Measurements from ENCODE around the gene MED25.
"Not testable (repeated sequence)": the region's sequence is repeated elsewhere in the genome, so short reads cannot be mapped to it uniquely, and the experiment has no call there.

MED25 gene

GRCh38 chr19:49816590-49816989 lies 1.5 kb upstream of the MED25 start:
- DNase-seq (ENCODE audit: low read depth) = no peak

- DNase-seq (ENCODE audit: low read depth) = no peak
Observed at GRCh38 chr19:49818649-49819370, 721 bp downstream of the MED25 start.

GRCh38 chr19:49819452-49820115 lies 1.5 kb downstream of the MED25 start:
- DNase-seq (ENCODE audit: low read depth) = not testable (repeated sequence)

GRCh38 chr19:49820125-49820524 lies 2.0 kb downstream of the MED25 start:
- no peak for DNase-seq (ENCODE audit: low read depth)

- no peak for DNase-seq (ENCODE audit: low read depth)
Observed at GRCh38 chr19:49823472-49823871, 5.4 kb downstream of the MED25 start.

GRCh38 chr19:49824662-49825061 lies 6.6 kb downstream of the MED25 start:
- DNase-seq (ENCODE audit: low read depth) = no peak

GRCh38 chr19:49827034-49827433 lies 8.9 kb downstream of the MED25 start:
- no peak for DNase-seq (ENCODE audit: low read depth)

GRCh38 chr19:49829200-49829599 lies 11.1 kb downstream of the MED25 start:
- no peak for DNase-seq (ENCODE audit: low read depth)

- no peak for DNase-seq (ENCODE audit: low read depth)
Observed at GRCh38 chr19:49829721-49830120, 11.6 kb downstream of the MED25 start.

GRCh38 chr19:49830766-49831165 lies 12.7 kb downstream of the MED25 start:
- no peak for DNase-seq (ENCODE audit: low read depth)

GRCh38 chr19:49831592-49831991 lies 13.5 kb downstream of the MED25 start:
- no peak for DNase-seq (ENCODE audit: low read depth)

- no peak for DNase-seq (ENCODE audit: low read depth)
Observed at GRCh38 chr19:49832556-49832955, 14.5 kb downstream of the MED25 start.

- DNase-seq (ENCODE audit: low read depth) = no peak
Observed at GRCh38 chr19:49833599-49833998, 15.5 kb downstream of the MED25 start.

- no peak for DNase-seq (ENCODE audit: low read depth)
Observed at GRCh38 chr19:49835562-49835961, 17.5 kb downstream of the MED25 start.

GRCh38 chr19:49836176-49837008 lies 18.3 kb downstream of the MED25 start:
- DNase-seq (ENCODE audit: low read depth) = no peak

- DNase-seq (ENCODE audit: low read depth) = no peak
Observed at GRCh38 chr19:49837009-49837310, 18.9 kb downstream of the MED25 start.

GRCh38 chr19:49837425-49837824 lies 19.3 kb downstream of the MED25 start:
- DNase-seq (ENCODE audit: low read depth) = no peak

- no peak for DNase-seq (ENCODE audit: low read depth)
Observed at GRCh38 chr19:49838885-49839588, 20.9 kb downstream of the MED25 start.

GRCh38 chr19:49839713-49840112 lies 21.6 kb downstream of the MED25 start:
- DNase-seq (ENCODE audit: low read depth) = no peak

GRCh38 chr19:49840321-49840720 lies 22.2 kb downstream of the MED25 start:
- no peak for DNase-seq (ENCODE audit: low read depth)

GRCh38 chr19:49840736-49841249 lies 22.7 kb downstream of the MED25 start:
- DNase-seq (ENCODE audit: low read depth) = no peak

- no peak for DNase-seq (ENCODE audit: low read depth)
Observed at GRCh38 chr19:49843265-49843664, 25.2 kb downstream of the MED25 start.
